Brain pericyte (primary cell): ENCODE results near the gene RNF213.

Experiments used
- DNase-seq: peaks from one replicate; pipeline ENCODE4 v3.0.0-alpha.2; 2012; ENCODE audit warnings: low read depth, low spot score

Gene RNF213

GRCh38 chr17:80348551-80349150, 88.0 kb downstream of the RNF213 start:
- no peak for DNase-seq

GRCh38 chr17:80349151-80349651, 88.5 kb downstream of the RNF213 start:
- no peak for DNase-seq

- no peak for DNase-seq
Observed at GRCh38 chr17:80349751-80350150, 89.1 kb downstream of the RNF213 start.

- no peak for DNase-seq
Observed at GRCh38 chr17:80352216-80352895, 91.7 kb downstream of the RNF213 start.

- no peak for DNase-seq
Observed at GRCh38 chr17:80352991-80353665, 92.5 kb downstream of the RNF213 start.

- no peak for DNase-seq
Observed at GRCh38 chr17:80353718-80354275, 93.1 kb downstream of the RNF213 start.

GRCh38 chr17:80354336-80354735, 93.7 kb downstream of the RNF213 start:
- no peak for DNase-seq

- DNase-seq = no peak
Observed at GRCh38 chr17:80356231-80356856, 95.7 kb downstream of the RNF213 start.

- DNase-seq = no peak
Observed at GRCh38 chr17:80358131-80358530, 97.5 kb downstream of the RNF213 start.

GRCh38 chr17:80358861-80359260, 98.2 kb downstream of the RNF213 start:
- no peak for DNase-seq

- DNase-seq = no peak
Observed at GRCh38 chr17:80359422-80360110, 98.9 kb downstream of the RNF213 start.

- DNase-seq = no peak
Observed at GRCh38 chr17:80360396-80360795, 99.7 kb downstream of the RNF213 start.

- no peak for DNase-seq
Observed at GRCh38 chr17:80361495-80362220, 101.0 kb downstream of the RNF213 start.

GRCh38 chr17:80362428-80363119, 101.9 kb downstream of the RNF213 start:
- DNase-seq = no peak

GRCh38 chr17:80363120-80363515, 102.5 kb downstream of the RNF213 start:
- DNase-seq = no peak

- DNase-seq = no peak
Observed at GRCh38 chr17:80363518-80364090, 103.0 kb downstream of the RNF213 start.

- DNase-seq = no peak
Observed at GRCh38 chr17:80364091-80364691, 103.5 kb downstream of the RNF213 start.

- no peak for DNase-seq
Observed at GRCh38 chr17:80365001-80365965, 104.6 kb downstream of the RNF213 start.
